ENCODE results near the gene TP53I3. TPM values are rescaled to one million over a fixed set of nuclear protein-coding genes. Genes with fewer than 3 reads are reported as not detected.
"Not testable (repeated sequence)": the region's sequence is repeated elsewhere in the genome, so short reads cannot be mapped to it uniquely, and the experiment has no call there.

The TP53I3 gene
- polyA plus RNA-seq, 2 donors, result 116 to 123 TPM

GRCh38 chr2:24102677-24103076, 18.0 kb upstream of the TP53I3 start:
- Histone ChIP-seq H3K36me3 (ENCODE audit: control insufficient read depth in 2 of 2, insufficient read depth in 2 of 2, low read length in 1 of 2) (peaks cover 0 to 10% of the 10 kb centered on the region in 2 donors), H3K4me3 (ENCODE audit: low read depth in 1 of 2, low read length in 2 of 2) (no peak overlapping the region), H3K4me1 (ENCODE audit: control insufficient read depth in 2 of 2, insufficient read depth in 2 of 2, low read length in 1 of 2) (peaks cover 0 to 3% of the 10 kb centered on the region in 2 donors), H3K9me3 (ENCODE audit: control insufficient read depth in 2 of 2, insufficient read depth in 1 of 2, low read depth in 1 of 2, low read length in 1 of 2) (no peaks in the 10 kb centered on the region), H3K27ac (ENCODE audit: low read depth in 2 of 2, low read length in 1 of 2) (no peak overlapping the region), H3K27me3 (ENCODE audit: control insufficient read depth in 1 of 2, insufficient read depth in 2 of 2, low read length in 2 of 2) (no peaks in the 10 kb centered on the region)
- 80 to 83% methylated on average over 1 of the region's 1 CpG for WGBS, 2 donors

- Histone ChIP-seq H3K27ac (ENCODE audit: low read depth in 2 of 2, low read length in 1 of 2) (no peak overlapping the region), H3K27me3 (ENCODE audit: control insufficient read depth in 1 of 2, insufficient read depth in 2 of 2, low read length in 2 of 2) (no peaks in the 10 kb centered on the region), H3K4me1 (ENCODE audit: control insufficient read depth in 2 of 2, insufficient read depth in 2 of 2, low read length in 1 of 2) (peaks cover 0 to 3% of the 10 kb centered on the region in 2 donors), H3K9me3 (ENCODE audit: control insufficient read depth in 2 of 2, insufficient read depth in 1 of 2, low read depth in 1 of 2, low read length in 1 of 2) (no peaks in the 10 kb centered on the region), H3K4me3 (ENCODE audit: low read depth in 1 of 2, low read length in 2 of 2) (no peak overlapping the region), H3K36me3 (ENCODE audit: control insufficient read depth in 2 of 2, insufficient read depth in 2 of 2, low read length in 1 of 2) (peaks cover 0 to 10% of the 10 kb centered on the region in 2 donors)
- WGBS, 2 donors, result 67 to 88% methylated on average over 2 of the region's 2 CpGs
Observed at GRCh38 chr2:24101992-24102391, 17.4 kb upstream of the TP53I3 start.

- H3K27ac ChIP-seq (ENCODE audit: low read depth in 2 of 2, low read length in 1 of 2); H3K4me1 ChIP-seq (ENCODE audit: control insufficient read depth in 2 of 2, insufficient read depth in 2 of 2, low read length in 1 of 2); H3K4me3 ChIP-seq (ENCODE audit: low read depth in 1 of 2, low read length in 2 of 2); H3K27me3 ChIP-seq (ENCODE audit: control insufficient read depth in 1 of 2, insufficient read depth in 2 of 2, low read length in 2 of 2); H3K36me3 ChIP-seq (ENCODE audit: control insufficient read depth in 2 of 2, insufficient read depth in 2 of 2, low read length in 1 of 2); H3K9me3 ChIP-seq (ENCODE audit: control insufficient read depth in 2 of 2, insufficient read depth in 1 of 2, low read depth in 1 of 2, low read length in 1 of 2): not testable (repeated sequence)
- WGBS, 2 donors, result 83 to 97% methylated on average over 2 of the region's 2 CpGs
Observed at GRCh38 chr2:24100732-24101131, 16.1 kb upstream of the TP53I3 start.

- H3K4me3 ChIP-seq (ENCODE audit: low read depth in 1 of 2, low read length in 2 of 2); H3K4me1 ChIP-seq (ENCODE audit: control insufficient read depth in 2 of 2, insufficient read depth in 2 of 2, low read length in 1 of 2); H3K9me3 ChIP-seq (ENCODE audit: control insufficient read depth in 2 of 2, insufficient read depth in 1 of 2, low read depth in 1 of 2, low read length in 1 of 2); H3K27me3 ChIP-seq (ENCODE audit: control insufficient read depth in 1 of 2, insufficient read depth in 2 of 2, low read length in 2 of 2); H3K27ac ChIP-seq (ENCODE audit: low read depth in 2 of 2, low read length in 1 of 2); H3K36me3 ChIP-seq (ENCODE audit: control insufficient read depth in 2 of 2, insufficient read depth in 2 of 2, low read length in 1 of 2): not testable (repeated sequence)
- WGBS, 2 donors, result 70 to 84% methylated on average over 17 of the region's 17 CpGs
Observed at GRCh38 chr2:24095171-24095677, 10.6 kb upstream of the TP53I3 start.

GRCh38 chr2:24093270-24093669, 8.6 kb upstream of the TP53I3 start:
- H3K4me3 ChIP-seq (ENCODE audit: low read depth in 1 of 2, low read length in 2 of 2); H3K4me1 ChIP-seq (ENCODE audit: control insufficient read depth in 2 of 2, insufficient read depth in 2 of 2, low read length in 1 of 2): not testable (repeated sequence)
- WGBS, 2 donors, result 99 to 100% methylated on average over 5 of the region's 5 CpGs

GRCh38 chr2:24088821-24089359, 4.3 kb upstream of the TP53I3 start:
- WGBS, 2 donors, result 51 to 80% methylated on average over 2 of the region's 2 CpGs
- H3K9me3 ChIP-seq (ENCODE audit: control insufficient read depth in 2 of 2, insufficient read depth in 1 of 2, low read depth in 1 of 2, low read length in 1 of 2), result no peaks in the 10 kb centered on the region
- H3K36me3 ChIP-seq (ENCODE audit: control insufficient read depth in 2 of 2, insufficient read depth in 2 of 2, low read length in 1 of 2), result no peaks in the 10 kb centered on the region
- H3K27ac ChIP-seq (ENCODE audit: low read depth in 2 of 2, low read length in 1 of 2), result peak overlapping the region in 1 of 2 donors; percentile 44
- no peaks in the 10 kb centered on the region for H3K27me3 ChIP-seq (ENCODE audit: control insufficient read depth in 1 of 2, insufficient read depth in 2 of 2, low read length in 2 of 2)
- H3K4me1 ChIP-seq (ENCODE audit: control insufficient read depth in 2 of 2, insufficient read depth in 2 of 2, low read length in 1 of 2), result no peaks in the 10 kb centered on the region
- H3K4me3 ChIP-seq (ENCODE audit: low read depth in 1 of 2, low read length in 2 of 2), result no peak overlapping the region

More at GRCh38 chr2:24093270-24093669, 8.6 kb upstream of the TP53I3 start:
- not testable (repeated sequence) for H3K27ac ChIP-seq (ENCODE audit: low read depth in 2 of 2, low read length in 1 of 2); H3K27me3 ChIP-seq (ENCODE audit: control insufficient read depth in 1 of 2, insufficient read depth in 2 of 2, low read length in 2 of 2); H3K9me3 ChIP-seq (ENCODE audit: control insufficient read depth in 2 of 2, insufficient read depth in 1 of 2, low read depth in 1 of 2, low read length in 1 of 2); H3K36me3 ChIP-seq (ENCODE audit: control insufficient read depth in 2 of 2, insufficient read depth in 2 of 2, low read length in 1 of 2)

- no peak overlapping the region for H3K4me3 ChIP-seq (ENCODE audit: low read depth in 1 of 2, low read length in 2 of 2)
- peaks cover 0 to 3% of the 10 kb centered on the region in 2 donors for H3K4me1 ChIP-seq (ENCODE audit: control insufficient read depth in 2 of 2, insufficient read depth in 2 of 2, low read length in 1 of 2)
- peaks cover 0 to 6% of the 10 kb centered on the region in 2 donors for H3K36me3 ChIP-seq (ENCODE audit: control insufficient read depth in 2 of 2, insufficient read depth in 2 of 2, low read length in 1 of 2)
- no peak overlapping the region for H3K27ac ChIP-seq (ENCODE audit: low read depth in 2 of 2, low read length in 1 of 2)
- no peaks in the 10 kb centered on the region for H3K27me3 ChIP-seq (ENCODE audit: control insufficient read depth in 1 of 2, insufficient read depth in 2 of 2, low read length in 2 of 2)
- WGBS, 2 donors, result 79 to 82% methylated on average over 3 of the region's 3 CpGs
- H3K9me3 ChIP-seq (ENCODE audit: control insufficient read depth in 2 of 2, insufficient read depth in 1 of 2, low read depth in 1 of 2, low read length in 1 of 2), result no peaks in the 10 kb centered on the region
Observed at GRCh38 chr2:24087032-24087431, 2.4 kb upstream of the TP53I3 start.

- no peak overlapping the region for H3K27ac ChIP-seq (ENCODE audit: low read depth in 2 of 2, low read length in 1 of 2)
- H3K27me3 ChIP-seq (ENCODE audit: control insufficient read depth in 1 of 2, insufficient read depth in 2 of 2, low read length in 2 of 2), result no peaks in the 10 kb centered on the region
- peaks cover 0 to 3% of the 10 kb centered on the region in 2 donors for H3K4me1 ChIP-seq (ENCODE audit: control insufficient read depth in 2 of 2, insufficient read depth in 2 of 2, low read length in 1 of 2)
- H3K36me3 ChIP-seq (ENCODE audit: control insufficient read depth in 2 of 2, insufficient read depth in 2 of 2, low read length in 1 of 2), result peaks cover 0 to 9% of the 10 kb centered on the region in 2 donors
- H3K9me3 ChIP-seq (ENCODE audit: control insufficient read depth in 2 of 2, insufficient read depth in 1 of 2, low read depth in 1 of 2, low read length in 1 of 2), result no peaks in the 10 kb centered on the region
- no peak overlapping the region for H3K4me3 ChIP-seq (ENCODE audit: low read depth in 1 of 2, low read length in 2 of 2)
- 82 to 88% methylated on average over 1 of the region's 1 CpG for WGBS, 2 donors
Observed at GRCh38 chr2:24086241-24086640, 1.6 kb upstream of the TP53I3 start.

GRCh38 chr2:24085200-24085489, 511 bp upstream of the TP53I3 start:
- 30% methylated on average over 11 of the region's 11 CpGs for WGBS, 2 donors
- H3K27ac ChIP-seq (ENCODE audit: low read depth in 2 of 2, low read length in 1 of 2), result peak overlapping the region; percentile 93 to 96
- H3K4me1 ChIP-seq (ENCODE audit: control insufficient read depth in 2 of 2, insufficient read depth in 2 of 2, low read length in 1 of 2), result peaks cover 0 to 3% of the 10 kb centered on the region in 2 donors
- peaks cover 0 to 9% of the 10 kb centered on the region in 2 donors for H3K36me3 ChIP-seq (ENCODE audit: control insufficient read depth in 2 of 2, insufficient read depth in 2 of 2, low read length in 1 of 2)
- peak overlapping the region; percentile 63 to 67 for H3K4me3 ChIP-seq (ENCODE audit: low read depth in 1 of 2, low read length in 2 of 2)
- H3K9me3 ChIP-seq (ENCODE audit: control insufficient read depth in 2 of 2, insufficient read depth in 1 of 2, low read depth in 1 of 2, low read length in 1 of 2), result no peaks in the 10 kb centered on the region
- H3K27me3 ChIP-seq (ENCODE audit: control insufficient read depth in 1 of 2, insufficient read depth in 2 of 2, low read length in 2 of 2), result no peaks in the 10 kb centered on the region

Data from esophagus (tissue), 2 donors.